Brain microvascular endothelial cell (primary cell): ENCODE measurements around the gene COG5.

ENCODE experiments used
- DNase-seq: peaks from one replicate; pipeline ENCODE4 v3.0.0-alpha.2; 2020
- H3K27ac ChIP-seq: fragments of 250-450 bp; sonication (Bioruptor Pico); 2 replicates; pipeline ENCODE4 v1.5.1; 2020; ENCODE audit warnings: mild to moderate bottlenecking, moderate library complexity
- H3K27me3 ChIP-seq: fragments of 250-450 bp; sonication (Bioruptor Pico); replicated peaks from 2 replicates; pipeline ENCODE4 v1.5.1; 2020; ENCODE audit warnings: mild to moderate bottlenecking
- H3K36me3 ChIP-seq: fragments of 250-450 bp; sonication (Bioruptor Pico); replicated peaks from 2 replicates; pipeline ENCODE4 v1.5.1; 2020; ENCODE audit warnings: mild to moderate bottlenecking
- H3K4me3 ChIP-seq: 2 replicates; pipeline ENCODE4 v1.5.1; 2011; ENCODE audit warnings: low read depth, mild to moderate bottlenecking, control low read depth, low read length, moderate library complexity
- in situ Hi-C: cut with HindIII; loops from 2 replicates; pipeline ENCODE4 v1.10.0; 2017; ENCODE audit warnings: low sequenced_read_pairs, low pct_ligation_motif_present
- TF ChIP-seq, protein P1 (sequence below): IDR thresholded peaks from 2 replicates; pipeline ENCODE4 v1.5.1; 2011; ENCODE audit warnings: low read depth, mild to moderate bottlenecking, moderate library complexity, low read length, control low read depth, inconsistent platforms; ENCODE audit errors: missing control alignments

COG5 gene

DNA sequence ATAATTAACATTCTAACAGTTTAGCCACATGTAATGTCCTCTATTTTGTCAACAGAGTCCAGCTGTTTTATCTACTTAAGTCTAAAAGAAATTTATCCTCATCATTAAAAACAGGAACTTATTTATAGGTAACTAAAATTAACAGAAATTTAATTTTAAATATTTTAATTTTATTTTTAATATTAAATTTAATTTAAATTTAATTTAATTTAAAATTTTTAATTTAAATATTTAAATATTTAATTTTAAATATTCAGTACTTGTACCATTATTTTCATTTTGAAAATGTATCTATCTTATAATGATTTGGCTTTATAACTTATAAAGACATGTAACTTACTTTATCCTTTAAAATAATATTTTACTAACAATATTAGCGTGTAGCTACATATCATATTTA is 94.9 kb downstream of the COG5 start:
- TF ChIP-seq, protein P1, sequence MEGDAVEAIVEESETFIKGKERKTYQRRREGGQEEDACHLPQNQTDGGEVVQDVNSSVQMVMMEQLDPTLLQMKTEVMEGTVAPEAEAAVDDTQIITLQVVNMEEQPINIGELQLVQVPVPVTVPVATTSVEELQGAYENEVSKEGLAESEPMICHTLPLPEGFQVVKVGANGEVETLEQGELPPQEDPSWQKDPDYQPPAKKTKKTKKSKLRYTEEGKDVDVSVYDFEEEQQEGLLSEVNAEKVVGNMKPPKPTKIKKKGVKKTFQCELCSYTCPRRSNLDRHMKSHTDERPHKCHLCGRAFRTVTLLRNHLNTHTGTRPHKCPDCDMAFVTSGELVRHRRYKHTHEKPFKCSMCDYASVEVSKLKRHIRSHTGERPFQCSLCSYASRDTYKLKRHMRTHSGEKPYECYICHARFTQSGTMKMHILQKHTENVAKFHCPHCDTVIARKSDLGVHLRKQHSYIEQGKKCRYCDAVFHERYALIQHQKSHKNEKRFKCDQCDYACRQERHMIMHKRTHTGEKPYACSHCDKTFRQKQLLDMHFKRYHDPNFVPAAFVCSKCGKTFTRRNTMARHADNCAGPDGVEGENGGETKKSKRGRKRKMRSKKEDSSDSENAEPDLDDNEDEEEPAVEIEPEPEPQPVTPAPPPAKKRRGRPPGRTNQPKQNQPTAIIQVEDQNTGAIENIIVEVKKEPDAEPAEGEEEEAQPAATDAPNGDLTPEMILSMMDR, result no peak
- in situ Hi-C loops, result loop anchor here (25.0 kb wide), 1 partner anchor 243 kb away; no protein-coding TSS in a partner anchor
- Histone ChIP-seq H3K27ac (no peak overlapping the region), H3K4me3 (no peak overlapping the region), H3K27me3 (no peaks in the 10 kb centered on the region), H3K36me3 (no peaks in the 10 kb centered on the region)
- DNase-seq, result no peak

DNA sequence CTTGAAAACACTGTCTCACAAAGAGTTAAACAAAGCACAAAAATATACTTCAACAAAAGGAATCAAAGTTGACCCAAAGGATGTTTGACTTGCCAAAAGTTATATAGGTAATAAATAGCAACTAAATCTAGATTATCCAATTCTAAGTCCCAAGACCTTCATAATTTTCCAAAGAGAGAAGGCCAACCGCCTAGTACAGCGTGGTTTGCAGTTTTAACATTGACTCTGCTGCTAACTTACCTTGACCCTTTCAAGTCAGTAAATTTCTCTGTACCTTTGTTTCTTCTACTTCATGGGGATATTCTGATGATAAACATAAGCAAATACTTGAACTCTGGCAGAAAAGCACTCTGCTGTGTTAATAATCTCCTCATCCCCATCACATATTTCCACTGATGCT is 95.7 kb downstream of the COG5 start:
- no peaks in the 10 kb centered on the region for H3K27me3 ChIP-seq
- DNase-seq, result no peak
- TF ChIP-seq, protein P1, result no peak
- in situ Hi-C loops, result loop anchor here (25.0 kb wide), 1 partner anchor 244 kb away; no protein-coding TSS in a partner anchor
- no peak overlapping the region for H3K4me3 ChIP-seq
- no peak overlapping the region for H3K27ac ChIP-seq
- H3K36me3 ChIP-seq, result no peaks in the 10 kb centered on the region

DNA sequence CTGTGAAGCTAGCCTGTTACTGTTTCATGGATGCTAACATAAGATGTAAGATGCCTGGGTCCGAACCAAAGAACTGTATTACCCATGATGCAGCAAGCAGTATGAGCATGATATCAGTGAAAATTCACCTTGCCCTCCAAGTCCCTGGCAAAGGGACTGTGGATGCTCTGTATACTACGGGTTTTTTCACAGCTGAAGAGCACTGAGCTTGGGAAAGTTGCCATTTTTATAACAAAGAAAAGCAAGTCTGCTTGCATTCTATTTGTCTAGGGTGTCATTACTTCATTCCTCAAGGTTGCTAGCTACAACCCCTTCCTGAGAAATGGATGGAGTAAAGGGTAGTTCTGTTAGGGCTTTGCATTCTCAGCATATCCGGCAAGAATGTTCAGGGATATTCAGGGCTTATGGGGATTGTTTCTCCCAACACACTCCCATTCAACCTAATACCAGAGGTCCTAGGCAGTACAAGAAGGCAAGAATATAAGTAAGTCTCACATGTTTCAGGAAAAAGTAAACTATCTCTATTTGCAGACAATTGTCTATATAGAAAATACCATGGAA is 99.0 kb downstream of the COG5 start:
- TF ChIP-seq, protein P1, result no peak
- Histone ChIP-seq H3K36me3 (no peaks in the 10 kb centered on the region), H3K4me3 (no peak overlapping the region), H3K27me3 (no peaks in the 10 kb centered on the region), H3K27ac (no peak overlapping the region)
- in situ Hi-C loops, result loop anchor here (25.0 kb wide), 1 partner anchor 248 kb away; no protein-coding TSS in a partner anchor
- no peak for DNase-seq

DNA sequence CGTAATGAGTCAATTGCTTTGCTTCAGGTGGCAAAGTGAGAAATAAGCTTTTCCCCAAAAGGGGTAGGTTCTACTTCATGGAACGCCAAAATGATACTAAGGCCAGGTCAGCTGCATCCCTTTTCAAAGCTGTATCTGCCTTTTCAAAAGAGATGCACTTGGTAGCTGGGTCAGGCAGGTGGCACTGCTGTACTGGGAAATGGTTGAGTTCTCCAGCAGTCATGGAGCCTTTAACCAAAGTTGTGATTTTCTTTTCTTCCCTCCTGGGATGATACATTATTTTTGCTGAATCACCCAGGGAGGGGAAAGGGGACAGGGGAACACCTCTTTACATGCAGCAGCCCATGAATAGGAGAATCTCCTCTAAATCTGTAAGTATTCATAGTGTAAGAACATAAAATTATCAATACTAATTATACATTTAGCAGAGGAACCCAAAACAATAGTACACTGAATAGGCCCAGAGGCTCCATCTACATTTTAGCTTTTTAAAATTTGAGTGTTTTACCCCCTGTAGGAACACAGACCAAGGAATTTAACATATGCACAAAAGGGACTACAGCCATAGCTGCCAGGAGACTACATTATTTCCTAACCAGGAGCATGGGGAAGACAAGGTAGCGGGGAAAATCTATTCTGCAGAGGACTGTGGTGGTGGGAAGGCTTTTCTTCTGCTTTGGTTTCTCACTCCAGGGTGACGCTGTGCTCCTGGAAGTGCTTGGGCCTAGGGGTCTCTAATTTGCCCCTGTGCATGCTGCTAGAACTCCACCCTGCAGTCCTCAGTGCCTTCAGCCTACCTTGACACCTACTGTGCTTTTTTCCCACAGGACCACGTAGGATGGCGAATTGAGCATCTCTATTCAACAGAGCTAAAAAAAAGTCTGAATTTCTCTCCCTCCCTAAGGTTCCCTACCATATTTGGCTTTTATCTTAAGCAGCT is 100.3 kb downstream of the COG5 start:
- Histone ChIP-seq H3K4me3 (no peak overlapping the region), H3K36me3 (no peaks in the 10 kb centered on the region), H3K27ac (no peak overlapping the region), H3K27me3 (no peaks in the 10 kb centered on the region)
- DNase-seq, result peak; percentile 63
- TF ChIP-seq, protein P1, result peak; percentile 92
- in situ Hi-C loops, result loop anchor here (25.0 kb wide), 1 partner anchor 249 kb away; no protein-coding TSS in a partner anchor

DNA sequence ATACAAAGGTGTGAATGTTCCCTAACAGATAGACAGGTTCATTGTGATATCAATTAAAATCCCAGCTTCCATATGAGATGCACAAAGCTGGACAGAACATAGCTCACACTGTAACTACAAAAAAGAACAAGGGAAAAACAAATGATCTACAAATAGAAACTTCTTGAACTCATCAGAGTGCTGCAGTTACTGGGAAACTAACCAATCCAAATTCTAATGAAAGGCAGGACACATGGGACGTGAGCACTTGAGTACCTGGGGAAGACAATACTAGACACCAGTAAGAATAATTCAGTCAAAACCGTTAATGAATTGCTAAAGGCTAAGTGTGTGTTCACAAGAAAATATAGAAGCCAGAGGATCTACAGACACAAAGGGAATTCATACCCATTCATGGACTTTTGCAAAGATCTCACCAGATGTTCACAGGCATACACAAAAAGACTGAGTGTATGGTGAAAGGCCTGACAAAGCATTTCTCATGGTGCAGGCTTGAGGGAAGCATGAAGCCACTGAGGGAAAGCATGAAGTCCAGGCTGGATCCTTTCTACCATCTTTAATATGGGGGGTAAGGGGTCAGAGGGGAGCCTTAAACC is 101.7 kb downstream of the COG5 start:
- Histone ChIP-seq H3K4me3 (no peak overlapping the region), H3K27me3 (no peaks in the 10 kb centered on the region), H3K36me3 (no peaks in the 10 kb centered on the region), H3K27ac (no peak overlapping the region)
- DNase-seq, result no peak
- TF ChIP-seq, protein P1, result no peak
- in situ Hi-C loops, result loop anchor here (25.0 kb wide), 1 partner anchor 250 kb away; no protein-coding TSS in a partner anchor
